ENCODE data around the gene BRINP2.

The BRINP2 gene

DNA sequence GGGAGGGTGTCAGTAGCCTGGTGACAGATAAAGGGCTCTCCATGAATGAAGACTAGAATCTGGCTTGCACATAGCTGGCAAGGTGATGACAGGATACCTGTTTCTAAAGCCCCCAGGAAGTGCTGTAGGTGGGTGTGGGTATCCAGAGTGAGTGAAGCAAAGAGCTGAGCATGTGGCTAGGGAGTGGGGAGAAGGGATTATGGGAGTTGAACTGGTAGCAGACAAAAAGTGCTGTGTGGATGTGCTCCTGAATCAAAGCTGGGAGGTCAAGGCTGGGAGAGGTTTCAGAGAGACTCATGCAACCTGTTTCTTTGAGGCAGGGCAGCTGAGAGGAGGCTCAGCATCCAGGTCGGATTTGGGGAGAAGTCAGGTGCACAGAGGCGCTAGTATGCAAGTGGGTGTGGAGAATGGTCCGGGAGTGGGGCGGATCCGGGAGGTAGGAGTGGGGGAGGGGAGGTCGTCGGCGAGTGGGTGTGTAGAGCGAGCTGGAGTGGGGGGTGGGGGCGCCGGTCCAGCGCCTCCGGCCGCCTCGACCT is 6.8 kb upstream of the BRINP2 start:
- intact Hi-C loops (cut with DNase I): no loop called here
- peak; percentile 28 to 89 (median 44) for DNase-seq

GRCh38 chr1:177164380-177165068 is 6.2 kb upstream of the BRINP2 start, which contains the start of gene ASTN1:
Gene ASTN1 (minus strand): TSS chr1:177164712. CDS start chr1:177164676, 36 bp downstream.
- peak; percentile 27 to 92 (median 54) for DNase-seq
- intact Hi-C loops (cut with DNase I): no loop called here

GRCh38 chr1:177165069-177165439 is 5.7 kb upstream of the BRINP2 start:
- DNase-seq: peak in 4 of 10 donors; percentile 16 to 70 (median 44)
- intact Hi-C loops (cut with DNase I): no loop called here

DNA sequence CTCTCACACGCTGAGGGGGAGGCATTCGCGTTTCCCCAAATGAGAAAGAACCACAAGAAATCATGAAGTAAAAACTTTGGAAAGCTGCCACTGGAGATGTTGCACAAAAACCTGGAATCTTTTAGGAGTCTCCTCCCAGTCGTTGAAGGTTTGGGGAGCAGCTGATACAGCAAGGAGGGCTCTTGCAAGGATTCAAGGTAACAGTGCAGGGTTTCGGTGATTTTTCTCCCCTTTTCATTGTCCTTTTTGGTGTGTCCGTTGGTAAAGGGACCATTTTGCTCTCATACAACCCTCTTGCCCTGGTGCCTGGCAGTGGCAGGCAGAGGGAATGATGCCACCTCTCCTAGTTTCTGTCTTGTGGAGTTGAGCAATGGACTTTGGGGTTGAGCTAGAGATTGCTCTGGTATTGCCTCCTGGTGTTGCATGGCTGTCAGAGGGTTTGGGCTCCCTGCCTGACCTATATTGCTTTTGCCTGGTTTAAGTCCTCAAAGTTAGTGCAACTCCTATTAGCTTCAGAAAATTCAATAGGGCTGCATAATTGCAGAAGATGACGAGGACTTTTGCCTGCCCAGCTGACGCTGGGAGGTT is 872 bp downstream of the BRINP2 start:
- intact Hi-C loops (cut with DNase I): loop anchor here (10.0 kb wide), 1 partner anchor 147 kb away; no protein-coding TSS in a partner anchor
- DNase-seq: peak in 1 of 10 donors; percentile 43

DNA sequence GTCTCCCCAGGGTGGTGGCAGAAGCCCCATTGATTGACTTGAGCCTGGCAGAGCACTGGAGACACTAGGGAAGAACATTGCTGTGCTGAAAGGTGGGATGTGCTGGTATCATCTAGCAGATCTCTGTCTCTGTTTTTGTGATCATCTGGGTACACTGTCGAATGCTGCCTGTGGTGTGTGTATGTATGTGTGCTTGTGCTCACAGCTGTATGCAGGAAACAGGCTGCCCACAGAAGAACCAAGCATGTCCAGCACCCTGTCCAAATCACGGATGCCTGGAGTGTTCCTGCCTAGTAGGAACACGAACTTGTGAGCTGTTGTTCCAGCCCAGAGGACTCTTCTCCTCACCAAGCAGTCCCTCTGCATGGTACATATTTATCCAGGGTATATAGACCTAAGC is 1.5 kb downstream of the BRINP2 start:
- intact Hi-C loops (cut with DNase I): loop anchor here (10.0 kb wide), 1 partner anchor 147 kb away; no protein-coding TSS in a partner anchor
- DNase-seq: peak in 3 of 10 donors; percentile 17 to 73 (median 67)

DNA sequence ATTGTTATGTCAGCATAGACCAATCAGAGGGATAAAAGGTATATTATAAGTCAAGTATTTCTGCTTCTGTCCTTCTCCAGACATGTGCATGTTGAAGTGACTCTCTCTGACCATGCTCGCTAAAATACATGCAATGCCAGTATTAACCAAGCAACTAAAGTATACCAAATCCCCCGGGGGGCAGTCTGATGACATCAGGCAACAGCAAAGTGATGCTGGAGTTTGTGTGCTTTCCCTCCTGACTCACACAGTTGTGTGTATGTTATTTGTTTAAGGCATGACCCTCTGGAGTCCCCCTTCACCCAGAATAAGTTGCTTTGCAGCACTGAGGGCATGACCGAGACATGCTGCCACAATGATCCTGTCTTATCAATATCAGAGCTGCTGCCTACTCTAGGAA is 2.1 kb downstream of the BRINP2 start:
- intact Hi-C loops (cut with DNase I): loop anchor here (10.0 kb wide), 1 partner anchor 148 kb away; no protein-coding TSS in a partner anchor

GRCh38 chr1:177173976-177174375 is 3.2 kb downstream of the BRINP2 start:
- intact Hi-C loops (cut with DNase I): loop anchor here (10.0 kb wide), 1 partner anchor 149 kb away; no protein-coding TSS in a partner anchor
- DNase-seq: no peak

More for the DNA sequence above, 2.1 kb downstream of the BRINP2 start:
- peak in 1 of 10 donors; percentile 34 for DNase-seq

- DNase-seq: peak in 9 of 10 donors; percentile 24 to 88 (median 62)
Observed at GRCh38 chr1:177174921-177175634, 4.3 kb downstream of the BRINP2 start.

DNA sequence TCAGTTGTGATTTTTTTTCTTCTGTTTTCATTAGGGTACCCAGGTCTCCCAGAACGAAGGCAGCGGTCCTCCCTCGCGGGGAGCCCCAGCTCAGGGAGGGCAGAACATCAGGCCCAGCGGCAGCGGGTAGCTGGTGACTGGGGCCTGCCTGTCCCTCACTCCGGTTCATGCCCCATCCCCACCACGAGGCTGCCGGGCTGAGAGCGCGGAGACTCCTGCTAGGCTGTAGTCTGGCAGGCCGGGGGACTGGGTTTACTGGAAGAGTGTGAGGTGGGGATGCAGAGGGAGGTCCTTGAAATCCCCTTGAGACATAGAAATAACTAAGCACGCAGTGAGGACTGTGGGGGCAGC is 10.5 kb downstream of the BRINP2 start:
- intact Hi-C loops (cut with DNase I): loop anchor here (1.0 to 10.0 kb wide), 2 partner anchors 284 to 764 kb away; no protein-coding TSS in a partner anchor
- DNase-seq: peak in 6 of 10 donors; percentile 15 to 88 (median 51)

More at GRCh38 chr1:177174921-177175634, 4.3 kb downstream of the BRINP2 start:
- intact Hi-C loops (cut with DNase I): loop anchor here (10.0 kb wide), 1 partner anchor 150 kb away; no protein-coding TSS in a partner anchor

- peak; percentile 55 to 95 (median 75) for DNase-seq
- intact Hi-C loops (cut with DNase I): loop anchor here (1.0 to 10.0 kb wide), 2 partner anchors 284 to 763 kb away; no protein-coding TSS in a partner anchor
Observed at GRCh38 chr1:177181631-177182291, 11.0 kb downstream of the BRINP2 start.

- intact Hi-C loops (cut with DNase I): loop anchor here (10.0 kb wide), 1 partner anchor 761 kb away; no protein-coding TSS in a partner anchor
- no peak for DNase-seq
Observed at GRCh38 chr1:177183836-177184235, 13.1 kb downstream of the BRINP2 start.

DNA sequence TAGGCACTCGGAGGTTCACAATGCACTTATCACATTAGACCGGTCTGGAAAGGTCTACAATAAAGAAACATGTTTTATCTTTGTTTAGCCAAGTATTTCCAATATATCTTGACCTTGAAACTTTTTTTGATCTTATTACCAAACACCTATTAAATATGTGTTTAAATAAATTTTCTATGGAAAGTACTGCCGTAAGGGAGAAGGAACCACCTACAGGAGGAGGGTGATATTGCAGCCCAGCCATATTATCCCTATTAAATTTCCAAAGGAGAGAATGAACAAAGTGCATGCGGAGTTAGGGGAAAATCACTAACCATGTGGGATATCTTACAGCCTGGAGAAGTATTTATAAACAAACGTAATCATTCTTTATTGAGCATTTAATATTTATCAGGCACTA is 14.5 kb downstream of the BRINP2 start:
- intact Hi-C loops (cut with DNase I): loop anchor here (10.0 kb wide), 1 partner anchor 760 kb away; no protein-coding TSS in a partner anchor
- no peak for DNase-seq

DNA sequence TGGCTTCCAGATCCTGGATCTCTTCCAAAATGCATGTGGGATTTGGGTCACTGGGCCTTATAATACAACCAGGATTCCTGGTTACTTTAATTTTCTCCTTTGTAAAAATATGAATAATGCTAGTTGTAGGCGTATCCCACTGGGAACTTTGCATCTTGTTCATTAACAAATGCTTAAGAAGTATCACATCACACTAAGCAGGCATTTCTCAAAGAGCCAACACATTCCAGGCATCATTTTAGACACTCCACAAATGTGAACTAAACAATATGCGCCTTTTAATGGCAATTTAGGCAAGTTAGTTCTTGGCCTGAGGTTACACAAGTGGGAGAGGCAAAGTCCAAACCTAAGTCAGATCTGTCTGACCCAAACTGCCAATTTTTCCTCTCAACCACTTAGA is 15.9 kb downstream of the BRINP2 start:
- intact Hi-C loops (cut with DNase I): loop anchor here (10.0 kb wide), 1 partner anchor 758 kb away; no protein-coding TSS in a partner anchor
- DNase-seq: no peak

GRCh38 chr1:177190308-177190970 is 19.7 kb downstream of the BRINP2 start:
- intact Hi-C loops (cut with DNase I): no loop called here
- no peak for DNase-seq

DNA sequence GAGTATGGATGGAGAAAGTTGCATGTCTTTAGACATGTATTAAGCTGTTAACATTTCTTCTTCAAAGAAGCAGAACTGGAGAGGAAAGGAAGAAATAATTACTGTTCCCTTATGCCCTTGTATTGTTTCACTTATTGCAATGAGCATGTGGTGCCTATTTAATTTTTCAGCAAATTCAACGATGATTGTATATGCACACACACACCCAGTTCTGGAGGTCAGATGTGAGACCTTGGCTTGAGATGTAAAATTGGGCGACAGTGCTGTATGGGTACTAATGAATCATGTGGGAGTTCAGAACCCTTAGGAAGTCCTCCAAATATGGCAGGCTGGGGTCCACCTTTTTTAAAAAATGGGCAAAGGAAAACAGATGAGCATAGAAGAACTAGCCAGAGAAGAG is 27.5 kb downstream of the BRINP2 start:
- no peak for DNase-seq
- intact Hi-C loops (cut with DNase I): no loop called here

DNA sequence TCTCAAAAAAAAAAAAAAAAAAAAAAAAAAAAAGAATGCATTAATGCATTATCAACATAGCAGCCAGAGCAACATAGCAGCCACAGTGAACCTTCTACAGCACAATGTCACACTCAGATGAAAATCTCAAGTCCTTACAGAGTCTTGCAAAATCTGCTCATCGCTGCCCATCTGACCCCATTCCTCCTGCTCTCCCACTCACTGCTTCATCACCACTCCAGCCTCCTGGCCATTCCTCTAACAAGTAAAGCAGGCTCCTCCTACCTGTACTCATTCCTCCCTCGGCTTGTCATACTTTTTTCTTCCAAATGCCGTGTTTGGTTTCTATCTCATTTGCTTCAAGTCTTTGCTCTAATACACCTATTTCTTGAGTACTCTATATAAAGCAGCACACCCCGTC is 29.5 kb downstream of the BRINP2 start:
- no peak for DNase-seq
- intact Hi-C loops (cut with DNase I): no loop called here

GRCh38 chr1:177206831-177207355 is 36.1 kb downstream of the BRINP2 start:
- no peak for DNase-seq

GRCh38 chr1:177208920-177209319 is 38.2 kb downstream of the BRINP2 start:
- intact Hi-C loops (cut with DNase I): no loop called here
- no peak for DNase-seq

More at GRCh38 chr1:177206831-177207355, 36.1 kb downstream of the BRINP2 start:
- intact Hi-C loops (cut with DNase I): no loop called here

DNA sequence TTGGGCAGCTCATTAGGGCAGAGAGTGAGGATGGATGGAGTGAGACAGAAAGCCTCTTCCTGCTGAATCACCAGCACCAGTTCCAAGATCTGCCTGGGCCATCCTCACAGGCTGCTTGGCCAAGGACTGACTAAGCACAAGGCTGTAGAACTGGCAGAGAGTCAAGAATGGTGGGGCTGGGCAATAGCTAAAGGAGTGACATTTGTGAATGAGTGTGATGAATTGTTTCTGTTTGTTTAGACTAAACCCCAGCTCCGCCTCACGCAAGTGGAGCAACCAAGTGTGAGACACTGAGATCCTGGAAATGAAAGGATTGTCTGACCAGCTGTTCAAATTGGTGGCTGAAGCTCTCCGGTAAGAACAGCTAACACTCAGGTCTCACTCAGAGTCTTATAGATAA is 38.6 kb downstream of the BRINP2 start:
- peak; percentile 37 to 93 (median 60) for DNase-seq

More for the DNA sequence above, 38.6 kb downstream of the BRINP2 start:
- intact Hi-C loops (cut with DNase I): no loop called here

All from posterior cingulate gyrus (tissue), 11 donors.